Neural cell (in vitro differentiated cells): Measurements from ENCODE around the gene DGCR8.

Experiments
- EP300 ChIP-seq: fragments of 450-650 bp; conservative IDR thresholded peaks from 2 replicates; pipeline ENCODE4 v1.6.1; 2014; ENCODE audit warnings: antibody characterized with exemption, mild to moderate bottlenecking, moderate library complexity; ENCODE audit not compliant: poor library complexity, severe bottlenecking
- EZH2 ChIP-seq: fragments of 200-600, 300-800 bp; shearing (Covaris generic), sonication (generic); IDR thresholded peaks from 2 replicates; pipeline ENCODE4 v1.6.1; 2014; ENCODE audit warnings: antibody characterized with exemption, low read length, borderline replicate concordance, mild to moderate bottlenecking; ENCODE audit not compliant: insufficient read depth, poor library complexity, severe bottlenecking
- POLR2AphosphoS5 ChIP-seq: IDR thresholded peaks from 2 replicates; pipeline ENCODE4 v1.6.1; 2012
- REST ChIP-seq: IDR thresholded peaks from 2 replicates; pipeline ENCODE4 v1.6.1; 2012; ENCODE audit warnings: borderline replicate concordance
- SMC3 ChIP-seq: fragments of 450-650 bp; conservative IDR thresholded peaks from 2 replicates; pipeline ENCODE4 v1.6.1; 2014; ENCODE audit warnings: antibody characterized with exemption, mild to moderate bottlenecking, moderate library complexity; ENCODE audit not compliant: poor library complexity
- TF ChIP-seq, protein P1 (sequence below): fragments of 450-650 bp; IDR thresholded peaks from 2 replicates; pipeline ENCODE4 v1.5.1; 2014; ENCODE audit warnings: antibody characterized with exemption, mild to moderate bottlenecking, moderate library complexity; ENCODE audit not compliant: poor library complexity, severe bottlenecking

DNA sequence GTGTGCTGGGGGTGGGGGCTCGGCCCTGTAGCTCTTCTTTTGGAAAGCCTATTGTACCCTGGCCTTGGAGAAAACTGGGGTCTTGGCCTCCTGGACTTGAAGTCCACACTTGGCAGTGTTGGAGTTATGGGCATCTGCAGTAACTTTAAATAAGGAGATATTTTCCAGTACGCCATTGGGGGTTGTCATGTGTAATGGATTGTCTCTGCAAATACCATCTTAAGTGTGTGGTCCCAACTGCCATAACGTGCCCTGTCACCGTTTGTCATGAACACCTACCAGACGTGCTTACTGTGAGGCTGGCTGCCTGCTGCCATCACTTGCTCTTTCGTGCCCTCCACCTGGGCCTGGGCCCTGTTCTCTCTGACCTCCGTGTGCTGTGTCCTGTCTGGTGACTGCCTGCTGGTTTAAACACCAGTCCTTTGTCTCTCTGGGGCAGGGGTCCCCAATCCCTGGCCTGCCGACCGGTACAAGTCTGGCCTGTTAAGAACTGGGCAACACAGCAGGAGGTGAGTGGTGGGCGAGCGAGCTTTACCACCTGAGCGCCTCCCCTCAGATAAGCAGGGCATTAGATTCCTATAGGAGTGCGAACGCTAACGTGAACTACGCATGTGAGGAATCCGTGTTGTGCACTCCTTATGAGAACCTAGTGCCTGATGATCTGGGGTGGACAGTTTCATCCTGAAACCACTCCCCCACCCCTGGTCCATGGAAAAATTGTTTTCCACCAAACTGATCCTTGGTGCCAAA is 48.0 kb downstream of the DGCR8 start:
- TF ChIP-seq, protein P1, sequence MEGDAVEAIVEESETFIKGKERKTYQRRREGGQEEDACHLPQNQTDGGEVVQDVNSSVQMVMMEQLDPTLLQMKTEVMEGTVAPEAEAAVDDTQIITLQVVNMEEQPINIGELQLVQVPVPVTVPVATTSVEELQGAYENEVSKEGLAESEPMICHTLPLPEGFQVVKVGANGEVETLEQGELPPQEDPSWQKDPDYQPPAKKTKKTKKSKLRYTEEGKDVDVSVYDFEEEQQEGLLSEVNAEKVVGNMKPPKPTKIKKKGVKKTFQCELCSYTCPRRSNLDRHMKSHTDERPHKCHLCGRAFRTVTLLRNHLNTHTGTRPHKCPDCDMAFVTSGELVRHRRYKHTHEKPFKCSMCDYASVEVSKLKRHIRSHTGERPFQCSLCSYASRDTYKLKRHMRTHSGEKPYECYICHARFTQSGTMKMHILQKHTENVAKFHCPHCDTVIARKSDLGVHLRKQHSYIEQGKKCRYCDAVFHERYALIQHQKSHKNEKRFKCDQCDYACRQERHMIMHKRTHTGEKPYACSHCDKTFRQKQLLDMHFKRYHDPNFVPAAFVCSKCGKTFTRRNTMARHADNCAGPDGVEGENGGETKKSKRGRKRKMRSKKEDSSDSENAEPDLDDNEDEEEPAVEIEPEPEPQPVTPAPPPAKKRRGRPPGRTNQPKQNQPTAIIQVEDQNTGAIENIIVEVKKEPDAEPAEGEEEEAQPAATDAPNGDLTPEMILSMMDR: no peak
- TF ChIP-seq REST: no peak
- no peak for TF ChIP-seq EZH2
- no peak for TF ChIP-seq SMC3
- no peak for TF ChIP-seq POLR2AphosphoS5
- no peak for TF ChIP-seq EP300
